NCI-H2081 (cell line): ENCODE data around the gene NUCB2.

ENCODE experiments used
- DNase-seq, 2 experiments: peaks; one replicate each; lab custom pipeline; 2025; lab: John Stamatoyannopoulos, UW

Gene NUCB2

DNA sequence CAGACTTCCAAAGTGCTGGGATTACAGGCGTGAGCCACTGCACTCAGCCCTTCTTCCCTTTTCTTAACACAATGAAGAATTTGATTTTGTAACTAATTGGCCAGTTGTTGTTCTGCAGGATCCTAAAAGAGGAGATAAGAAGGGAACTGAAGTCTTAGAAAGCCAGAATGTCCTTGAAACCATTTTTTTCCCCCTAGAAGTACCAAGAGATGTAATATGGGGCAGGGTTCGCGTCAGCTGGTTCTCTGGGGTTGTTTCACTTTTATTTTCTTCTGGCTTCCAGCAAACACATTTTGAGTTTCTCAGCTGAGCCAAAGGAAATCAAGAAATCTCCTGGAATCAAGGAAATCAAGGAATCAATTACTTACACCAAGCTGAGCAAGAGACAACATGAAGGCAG lies 7.6 kb upstream of the NUCB2 start:
- no peak for DNase-seq

DNA sequence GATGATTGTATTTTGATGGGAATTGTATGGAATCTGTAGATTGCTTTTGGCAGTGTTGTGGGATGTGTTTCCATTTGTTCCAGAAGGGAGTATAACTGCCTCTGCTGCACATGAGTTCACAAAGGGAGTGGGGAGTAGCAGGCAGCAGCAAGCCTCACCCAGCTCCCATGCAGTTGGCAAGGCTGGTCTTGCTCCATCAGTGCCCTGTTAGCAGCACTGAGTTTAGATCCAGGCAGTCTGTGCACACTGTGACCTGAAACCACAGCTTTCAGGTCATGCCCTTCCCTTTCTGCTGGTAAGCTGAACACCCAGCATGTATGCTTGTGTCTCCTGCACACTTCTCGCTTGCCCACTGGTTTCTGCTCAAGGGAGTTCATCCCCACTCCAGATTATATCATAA lies 3.7 kb upstream of the NUCB2 start:
- no peak for DNase-seq

DNA sequence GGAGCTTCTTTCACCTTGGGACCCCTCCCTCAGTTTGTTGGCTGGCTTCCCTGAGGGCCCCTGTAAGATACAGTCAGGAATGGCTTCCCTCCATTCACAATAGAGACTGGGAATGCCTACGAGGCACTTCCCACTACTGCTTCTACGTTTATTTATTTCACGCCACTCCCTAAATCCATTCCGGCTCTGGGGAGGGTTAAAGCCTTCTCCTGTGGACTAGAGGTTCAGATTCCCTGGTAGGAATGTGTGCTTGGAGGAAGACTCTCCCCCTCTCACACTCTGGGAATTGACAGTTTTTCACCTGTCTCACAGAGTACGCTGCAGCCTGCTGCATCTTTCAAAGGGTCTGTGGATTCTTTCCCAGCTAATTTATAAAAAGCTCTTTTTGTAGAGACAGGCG lies 3.3 kb upstream of the NUCB2 start:
- DNase-seq, result no peak

DNA sequence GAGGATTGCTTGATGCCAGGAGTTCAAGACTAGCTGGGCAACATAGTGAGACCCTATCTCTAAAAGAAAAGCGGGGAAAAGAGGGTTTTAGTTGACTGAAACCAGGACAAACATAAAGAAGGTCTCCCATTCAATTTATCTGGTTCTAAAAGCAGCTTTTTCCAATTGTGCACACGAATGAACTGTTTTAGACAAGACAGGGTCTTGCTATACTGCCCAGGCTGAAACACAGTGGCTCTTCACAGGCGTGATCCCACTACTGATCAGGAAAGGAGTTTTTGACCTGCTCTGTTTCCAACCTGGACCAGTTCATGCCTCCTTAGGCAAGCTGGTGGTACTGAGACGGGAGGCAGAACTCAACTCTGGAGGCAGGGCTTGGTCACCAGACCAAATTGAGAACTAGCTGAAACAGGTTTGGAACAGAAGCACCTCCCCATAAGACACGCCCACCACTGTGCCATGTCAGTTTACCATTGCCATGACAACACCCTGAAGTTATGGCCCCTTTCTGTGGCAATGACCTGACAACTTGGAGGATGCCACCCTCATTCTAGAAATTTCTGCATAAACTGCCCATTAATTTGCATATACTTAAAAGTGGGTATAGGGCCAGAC lies 2.8 kb upstream of the NUCB2 start:
- no peak for DNase-seq

DNA sequence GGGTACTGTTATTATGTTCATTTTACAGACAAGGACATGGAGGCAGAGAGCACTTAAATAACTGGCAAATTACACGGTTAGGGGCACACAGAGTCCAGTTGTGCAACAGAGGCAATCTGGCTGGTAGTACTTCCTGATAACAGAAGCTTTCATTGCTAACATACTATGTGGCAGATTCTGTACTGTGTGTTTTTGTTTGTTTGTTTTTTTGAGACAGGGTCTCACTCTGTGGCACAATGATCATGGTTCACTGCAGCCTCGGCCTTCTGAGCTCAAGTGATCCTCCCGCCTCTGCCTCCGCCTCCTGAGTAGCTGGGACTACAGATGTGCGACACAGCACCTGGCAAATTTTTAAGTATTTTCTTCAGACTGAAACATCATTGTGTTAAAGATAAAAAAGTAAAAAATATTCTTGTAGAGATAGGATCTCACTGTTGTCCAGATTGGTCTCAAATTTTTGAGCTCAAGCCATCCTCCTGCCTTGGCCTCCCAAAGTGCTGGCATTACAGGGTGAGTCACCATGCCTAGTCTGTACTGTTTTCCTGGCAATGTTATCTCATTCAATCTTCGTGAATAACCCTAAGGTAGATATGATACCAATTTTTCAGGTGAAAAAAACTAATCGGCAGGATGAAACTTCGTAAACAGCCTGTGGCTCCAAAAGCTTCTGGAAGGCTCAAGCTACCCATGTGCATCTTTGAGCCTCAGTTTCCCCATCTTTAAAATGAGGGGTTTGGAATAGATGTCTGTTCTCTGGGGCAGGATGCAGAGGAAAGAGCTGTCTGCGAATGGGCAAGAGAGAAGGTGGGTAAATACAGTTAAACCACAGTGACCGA lies 921 bp upstream of the NUCB2 start:
- DNase-seq, result no peak

DNA sequence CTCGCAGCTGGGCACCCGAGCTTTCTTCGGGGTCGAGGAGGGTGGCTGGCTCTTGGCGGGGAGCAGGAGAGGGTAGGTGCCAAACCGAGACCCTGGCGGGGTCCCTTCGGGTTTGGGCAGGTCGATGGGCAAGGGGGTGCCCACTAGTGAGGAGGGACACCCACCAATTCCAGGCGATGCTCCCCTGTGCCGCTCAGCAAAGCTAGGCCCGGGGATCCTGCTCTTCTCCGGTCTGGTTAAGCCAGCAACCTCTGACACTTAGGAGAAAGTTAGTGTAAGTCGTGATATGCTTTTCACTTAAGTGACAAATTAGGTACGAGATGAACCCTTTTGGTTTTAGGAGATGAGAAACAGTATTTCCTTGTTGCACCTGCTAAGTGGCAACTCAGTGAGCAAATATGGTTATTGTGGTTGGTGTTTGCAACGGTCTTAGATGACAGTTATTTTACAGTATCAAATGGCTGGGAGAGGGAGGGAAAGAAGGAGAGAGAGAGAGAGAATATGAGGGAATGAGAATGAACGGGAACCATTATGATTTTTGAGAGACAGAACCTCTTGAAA lies 565 bp downstream of the NUCB2 start:
- DNase-seq, result peak in 1 of 2 experiments; percentile 48

DNA sequence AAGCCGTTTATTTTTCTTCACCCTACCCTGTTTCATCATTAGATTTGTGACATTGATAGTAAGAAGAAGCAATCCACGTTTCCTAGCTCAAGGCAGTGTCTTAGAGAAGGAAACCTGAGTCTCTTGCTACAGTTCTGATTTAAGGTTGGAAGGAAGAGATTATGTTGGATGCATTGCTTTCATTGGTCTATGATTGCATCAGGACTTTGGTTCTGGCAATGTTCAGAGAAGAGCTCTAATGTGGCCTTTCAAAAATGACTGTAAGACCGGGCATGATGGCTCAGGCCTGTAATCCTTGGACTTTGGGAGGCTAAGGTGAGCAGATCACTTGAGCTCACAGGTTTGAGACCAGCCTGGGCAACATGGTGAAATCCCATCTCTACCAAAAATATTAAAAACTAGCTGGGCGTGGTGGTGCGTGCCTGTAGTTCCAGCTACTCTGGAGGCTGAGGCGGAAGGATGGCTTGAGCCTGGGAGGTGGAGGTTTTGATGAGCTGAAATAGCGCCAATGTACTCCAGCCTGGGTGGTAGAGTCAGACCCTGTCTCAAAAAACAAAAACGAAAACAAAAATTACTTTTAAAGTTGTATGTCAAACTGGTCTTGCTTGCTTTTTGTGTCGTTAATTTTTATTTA lies 4.1 kb downstream of the NUCB2 start:
- no peak for DNase-seq

DNA sequence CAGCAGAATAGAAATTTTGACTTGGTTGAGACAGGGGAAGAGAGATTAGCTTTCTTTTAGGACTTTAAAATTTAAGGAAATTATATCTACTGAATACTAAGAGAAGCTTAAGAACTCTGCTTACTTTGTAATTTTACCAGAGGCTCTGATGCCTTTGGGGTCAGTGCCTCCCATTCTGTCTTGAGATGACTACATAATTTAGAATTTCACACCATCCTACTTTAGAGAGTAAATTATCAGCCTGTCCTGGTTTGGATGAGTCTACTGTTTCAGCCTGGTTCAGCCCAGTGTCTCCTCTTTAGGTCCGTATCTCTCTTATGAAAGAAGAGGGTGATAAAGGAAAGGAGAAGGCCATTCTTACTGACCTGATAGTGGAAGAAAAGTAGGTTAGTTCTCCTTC lies 9.8 kb downstream of the NUCB2 start:
- no peak for DNase-seq

DNA sequence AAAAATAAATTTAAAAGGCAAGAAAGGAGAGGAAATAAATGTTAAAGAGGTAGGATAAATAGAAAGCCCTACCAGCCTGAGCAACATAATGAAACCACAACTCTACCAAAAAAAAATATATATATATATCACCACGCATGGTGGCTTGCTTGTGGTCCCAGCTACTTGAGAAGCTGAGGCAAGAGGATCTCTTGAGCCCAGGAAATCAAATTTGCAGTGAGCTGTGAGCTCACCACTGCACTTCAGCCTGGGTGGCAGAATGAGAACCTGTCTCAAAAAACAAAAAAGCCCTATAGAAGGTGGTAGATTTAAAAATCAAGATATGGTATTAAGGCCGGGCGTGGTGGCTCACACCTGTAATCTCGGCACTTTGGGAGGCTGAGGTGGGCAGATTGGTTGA lies 10.5 kb downstream of the NUCB2 start:
- DNase-seq, result no peak

DNA sequence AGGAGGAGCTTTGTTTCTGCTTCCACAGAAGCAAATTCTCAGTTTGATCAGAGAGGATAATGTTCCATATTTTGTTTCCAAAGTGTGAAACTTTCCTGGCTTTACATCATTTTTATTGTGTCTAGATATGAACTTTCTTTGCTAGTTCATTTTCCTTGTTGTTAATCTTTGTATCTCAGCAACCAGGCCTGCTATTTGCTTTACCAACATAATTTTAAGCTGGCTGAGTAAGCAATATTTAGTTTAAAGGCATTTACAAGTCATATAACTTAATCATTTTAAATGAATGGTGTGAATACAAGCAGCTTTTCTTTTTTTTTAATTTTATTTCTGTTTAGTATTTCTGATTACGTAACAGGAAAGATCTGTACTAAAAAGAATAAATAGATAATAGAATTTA lies 15.2 kb downstream of the NUCB2 start:
- no peak for DNase-seq

DNA sequence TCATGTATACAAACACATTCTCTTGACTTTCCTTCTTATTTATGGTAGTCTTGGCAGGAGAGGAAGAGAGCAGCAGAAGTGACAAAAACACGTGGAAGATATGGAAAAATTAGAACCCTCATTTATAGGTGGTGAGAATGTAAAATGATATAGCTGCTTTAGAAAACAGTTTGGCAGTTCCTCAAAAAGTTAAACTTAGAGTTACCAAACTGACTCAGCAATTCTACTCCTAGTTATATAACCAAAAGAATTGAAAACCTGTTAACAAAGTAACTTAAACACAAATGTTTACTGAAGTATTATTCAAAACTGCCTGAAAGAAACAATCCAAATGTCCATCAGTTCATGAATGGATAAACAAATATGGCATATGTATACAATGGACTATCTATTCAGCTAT lies 16.8 kb downstream of the NUCB2 start:
- no peak for DNase-seq

DNA sequence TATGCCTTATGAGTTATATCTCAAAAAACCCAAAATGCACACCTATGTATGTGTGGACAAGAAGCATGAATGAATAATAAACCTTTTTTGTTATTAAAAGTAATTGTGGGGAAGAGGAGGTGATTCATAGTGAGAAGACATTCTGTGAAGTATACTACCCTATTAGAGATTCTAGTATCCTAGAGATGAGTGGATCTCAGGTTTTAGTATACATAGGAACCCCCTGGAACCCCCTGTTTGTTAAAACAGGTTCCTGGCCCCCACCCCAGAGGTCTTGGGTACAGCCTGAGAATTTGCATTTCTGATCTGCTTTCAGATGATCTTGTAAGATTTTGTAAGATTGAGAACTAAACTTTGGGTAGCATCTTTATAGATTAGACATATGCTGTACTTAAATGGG lies 17.5 kb downstream of the NUCB2 start:
- DNase-seq, result no peak

DNA sequence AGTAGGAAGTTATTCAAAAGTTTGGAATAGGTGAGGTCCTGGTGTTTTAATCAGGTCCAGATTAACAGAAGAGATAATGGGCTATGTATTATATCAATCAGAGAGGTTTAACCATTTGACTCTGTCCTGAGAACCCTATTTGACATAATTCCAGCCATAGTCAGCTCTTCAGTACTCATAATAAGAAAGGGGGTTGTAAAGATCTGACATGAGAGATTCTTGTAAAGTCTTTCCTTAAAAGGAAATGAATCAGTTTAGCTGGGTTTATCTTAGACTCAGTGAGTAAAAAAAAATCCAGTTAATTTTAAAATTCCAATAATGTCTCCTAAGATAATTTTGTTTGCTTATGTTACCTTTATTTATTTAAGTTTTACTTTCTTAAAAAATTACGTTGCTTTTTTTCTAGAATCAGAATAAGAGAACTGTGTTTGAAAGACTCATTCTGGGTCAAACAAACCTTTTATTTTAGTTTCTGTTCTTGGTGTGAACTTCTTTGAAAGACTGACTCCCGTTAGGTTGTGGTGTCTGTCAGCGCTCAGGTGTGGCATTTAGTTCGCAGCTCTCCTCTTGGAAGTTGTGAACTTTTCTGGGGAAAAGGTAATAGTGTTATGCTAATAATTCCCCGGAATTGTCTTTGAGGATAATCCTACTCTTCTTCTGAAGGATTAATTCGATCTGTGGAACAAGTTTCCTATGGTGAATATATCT lies 20.5 kb downstream of the NUCB2 start:
- no peak for DNase-seq

DNA sequence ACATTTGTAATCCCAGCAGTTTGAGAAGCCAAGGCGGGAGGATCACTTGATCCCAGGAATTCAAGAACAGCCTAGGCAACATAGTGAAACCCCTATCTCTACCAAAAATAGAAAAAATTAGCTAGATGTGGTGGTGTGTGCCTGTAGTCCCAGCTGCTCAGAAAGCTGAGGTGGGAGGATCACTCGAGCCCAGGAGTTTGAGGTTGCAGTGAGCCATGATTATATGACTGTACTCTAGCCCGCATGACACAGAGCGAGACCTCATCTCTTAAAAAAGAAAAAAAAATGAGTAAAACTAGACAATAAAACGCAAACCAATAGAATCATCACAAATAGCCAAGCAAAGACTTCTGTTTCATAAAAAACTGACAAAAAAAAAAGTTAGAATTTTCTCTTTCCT lies 21.8 kb downstream of the NUCB2 start:
- DNase-seq, result no peak

DNA sequence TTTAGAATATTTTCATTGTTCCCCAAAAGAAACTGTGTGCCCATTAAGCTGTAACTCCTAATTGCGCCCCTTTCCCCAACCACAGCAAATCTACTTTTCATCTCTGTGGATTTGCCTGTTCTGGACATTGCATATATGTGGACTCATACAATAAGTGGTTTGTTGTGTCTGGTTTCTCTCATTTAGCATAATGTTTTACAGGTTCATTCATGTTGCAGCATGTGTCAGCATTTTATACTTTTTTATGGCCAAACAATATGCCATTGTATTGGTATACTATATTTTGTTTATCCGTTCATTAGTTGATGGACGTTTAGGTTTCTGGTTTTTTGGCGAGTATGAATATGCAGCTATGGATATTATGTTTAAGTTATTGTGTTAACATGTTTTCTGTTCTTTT lies 23.8 kb downstream of the NUCB2 start:
- no peak for DNase-seq

DNA sequence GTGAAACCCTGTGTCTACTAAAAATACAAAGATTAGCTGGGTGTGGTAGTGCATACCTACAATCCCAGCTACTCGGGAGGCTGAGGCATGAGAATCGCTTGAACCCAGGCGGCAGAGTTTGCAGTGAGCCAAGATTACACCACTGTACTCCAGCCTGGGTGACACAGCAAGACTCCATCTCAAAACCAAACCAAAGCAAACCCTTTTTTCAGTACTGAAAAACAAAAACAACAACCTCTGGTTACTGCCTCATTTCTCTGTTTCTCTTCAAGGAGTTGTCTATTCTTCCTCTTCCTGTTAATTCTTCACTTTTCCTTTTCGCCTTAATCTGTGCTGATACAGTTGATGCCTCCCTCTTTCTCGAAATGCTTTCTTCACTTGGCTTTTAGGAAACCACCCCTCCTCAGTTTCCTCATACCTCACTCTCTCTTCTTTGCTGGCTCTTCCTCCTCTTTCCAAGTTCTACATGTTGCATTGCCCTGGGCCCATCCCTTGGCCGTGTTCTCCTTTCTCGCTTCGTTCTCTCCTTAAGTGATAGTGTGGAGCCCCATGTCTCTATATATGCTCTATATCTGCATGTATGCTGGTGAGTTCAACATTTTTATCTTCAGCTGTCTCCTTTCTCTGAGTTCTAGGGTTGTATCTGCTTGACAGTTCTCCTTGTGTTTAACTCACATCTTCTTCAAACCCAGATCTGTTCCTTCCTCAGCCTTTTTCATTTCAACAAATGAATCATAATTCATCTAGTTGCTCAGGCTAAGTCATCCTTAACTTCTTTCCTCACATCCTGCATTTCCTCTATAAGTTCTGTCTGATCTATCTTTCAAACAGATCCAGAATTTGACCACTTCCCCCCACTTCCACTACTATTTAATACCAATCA lies 37.1 kb downstream of the NUCB2 start:
- DNase-seq, result no peak

DNA sequence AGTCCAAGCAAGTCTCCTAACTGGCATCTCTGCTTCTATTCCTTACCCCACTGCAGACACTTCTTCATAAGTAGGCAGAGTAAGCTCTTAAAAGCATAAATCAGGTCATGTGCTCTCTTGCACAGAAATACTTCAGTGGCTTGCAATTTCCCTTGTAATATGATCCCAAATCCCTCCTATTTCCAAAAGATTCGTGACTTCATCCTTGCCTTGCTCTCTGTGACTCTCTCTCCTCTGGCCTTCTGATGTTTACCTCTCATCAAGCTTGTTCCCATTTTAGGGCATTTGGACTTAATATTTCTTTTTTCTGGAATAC lies 37.7 kb downstream of the NUCB2 start:
- DNase-seq, result no peak

DNA sequence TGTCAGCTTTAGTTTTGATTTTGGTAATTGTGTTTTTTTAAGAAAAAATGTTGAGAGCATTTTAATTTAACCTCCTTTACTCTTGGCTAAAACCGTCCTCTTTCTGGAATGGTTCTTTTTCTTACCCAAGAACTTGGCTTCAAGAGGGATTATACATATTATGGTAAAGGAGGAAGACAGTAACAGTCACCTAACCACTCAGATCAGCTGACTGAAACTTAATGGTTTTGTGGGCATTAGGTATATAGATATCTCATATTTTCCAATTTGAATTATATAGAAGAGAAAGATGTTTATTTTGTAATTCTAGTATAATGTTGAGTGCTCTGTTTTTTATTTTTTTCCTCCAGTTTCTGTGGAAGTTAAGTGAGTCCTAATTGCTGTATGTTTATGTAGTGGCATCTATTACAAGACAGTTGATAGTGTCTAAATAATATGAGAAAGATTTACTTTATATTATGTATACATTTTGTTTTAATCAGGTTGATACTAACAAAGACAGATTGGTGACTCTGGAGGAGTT lies 38.4 kb downstream of the NUCB2 start:
- no peak for DNase-seq

DNA sequence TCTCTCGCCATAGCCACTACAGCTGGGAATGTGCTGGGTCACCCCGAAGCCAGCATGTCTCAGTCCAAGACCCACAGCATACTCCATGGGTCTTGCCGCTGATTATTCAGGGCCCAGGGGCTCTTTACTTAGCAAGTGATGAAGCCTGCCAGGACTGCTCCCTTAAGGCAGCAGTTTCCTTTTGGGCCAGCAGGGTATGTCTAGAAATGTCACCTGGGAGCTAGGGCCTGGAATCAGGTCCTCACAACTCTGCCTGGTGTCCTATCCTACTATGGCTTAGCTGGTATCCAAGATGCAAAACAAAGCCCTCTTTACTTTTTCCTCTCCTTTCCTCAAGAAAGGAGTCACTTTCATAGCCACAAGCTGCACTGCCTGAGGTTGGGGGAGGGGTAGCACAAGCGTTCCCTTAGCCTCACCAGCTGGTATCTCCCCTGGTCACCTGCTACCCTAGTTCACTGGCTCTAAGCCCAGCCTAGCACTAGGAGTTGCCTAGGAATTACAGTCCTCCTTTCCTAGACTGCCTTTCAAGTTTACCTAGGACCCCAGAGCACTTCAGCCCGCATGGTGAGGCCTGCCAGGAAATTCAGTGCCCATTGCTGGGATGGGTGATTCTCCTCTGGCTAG lies 52.4 kb downstream of the NUCB2 start:
- peak in 1 of 2 experiments; percentile 13 for DNase-seq

DNA sequence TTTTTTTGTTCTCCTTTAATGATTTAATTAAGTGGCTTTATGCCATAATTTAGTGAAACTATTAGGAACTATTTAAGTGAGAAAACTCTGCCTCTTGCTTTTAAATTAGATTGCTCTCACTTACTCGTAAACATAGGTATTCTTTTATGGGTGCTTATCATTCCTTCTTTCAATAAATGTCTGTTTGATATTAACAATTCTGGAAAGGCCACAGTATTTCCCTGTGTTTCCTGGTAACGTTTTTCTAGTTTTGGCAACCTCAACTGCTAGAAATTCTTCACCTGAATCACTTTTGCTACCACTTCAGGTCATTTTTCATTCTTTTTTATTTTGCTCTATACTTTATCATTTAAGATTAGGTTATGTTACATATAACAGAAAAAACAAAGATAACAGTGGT lies 55.1 kb downstream of the NUCB2 start:
- no peak for DNase-seq
